Stimulated activated CD4-positive, alpha-beta T cell treated with anti-CD3 and anti-CD28 coated beads, Interleukin-2, amount 100 ng/mL, for 4 hours (primary cell): ENCODE measurements around the gene CPT1A.
A peak's percentile ranks its signal among the peaks of the same experiment; 100 is the strongest.
"Not testable (repeated sequence)": the region's sequence is repeated elsewhere in the genome, so short reads cannot be mapped to it uniquely, and the experiment has no call there.

Source experiments
- DNase-seq: peaks from one replicate; pipeline ENCODE4 v3.0.0-alpha.2; 2020; ENCODE audit warnings: low read depth

The CPT1A gene

GRCh38 chr11:68841718-68842426 lies at the start of gene CPT1A:
CPT1A (minus strand) TSS chr11:68841916; CDS start chr11:68815474, 26,442 bp downstream.
- peak; percentile 56 for DNase-seq

- no peak for DNase-seq
Observed at GRCh38 chr11:68890490-68891231, 48.9 kb upstream of the CPT1A start.

DNA sequence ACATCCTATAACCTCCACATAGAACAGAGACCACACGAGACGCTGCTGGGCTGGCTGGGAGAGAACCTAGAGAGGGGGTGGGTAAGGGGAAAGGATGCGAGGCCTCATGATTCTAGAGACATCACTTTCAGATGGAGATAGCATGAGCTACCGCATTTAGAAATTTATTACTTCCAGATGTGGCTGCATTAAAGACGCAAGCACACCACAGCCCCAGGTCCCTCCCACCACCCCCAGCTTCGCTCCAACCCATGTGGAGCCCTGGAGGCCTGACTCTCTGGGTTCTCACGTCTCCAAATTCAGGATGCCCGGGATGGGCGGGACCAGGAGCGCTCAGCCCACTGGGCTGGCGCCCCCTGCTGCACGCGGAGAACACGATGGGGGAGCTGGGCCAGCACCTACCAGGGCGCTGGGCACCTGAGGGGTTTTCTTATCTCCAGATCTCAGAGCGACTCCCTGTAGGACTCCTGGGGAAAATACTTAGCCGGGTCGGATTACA lies 48.3 kb upstream of the CPT1A start:
- no peak for DNase-seq

- not testable (repeated sequence) for DNase-seq
Observed at GRCh38 chr11:68884827-68885226, 43.1 kb upstream of the CPT1A start.

DNA sequence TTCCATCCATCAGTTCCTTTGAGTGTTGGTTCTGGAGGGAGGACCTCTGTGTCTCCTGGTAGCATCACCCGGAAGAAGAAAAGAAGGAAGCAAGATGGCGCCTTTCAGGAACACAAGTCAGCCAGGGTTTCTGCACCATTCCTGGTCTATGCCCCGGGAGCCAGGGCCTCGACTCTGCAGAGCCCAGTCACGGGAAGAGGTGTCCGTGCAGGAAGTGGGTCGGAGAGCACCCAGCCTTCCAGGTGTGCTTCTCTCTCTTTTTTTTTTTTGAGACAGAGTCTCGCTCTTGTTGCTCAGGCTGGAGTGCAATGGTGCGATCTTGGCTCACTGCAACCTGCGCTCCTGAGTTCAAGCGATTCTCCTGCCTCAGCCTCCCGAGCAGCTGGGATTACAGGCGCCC lies 40.7 kb upstream of the CPT1A start:
- no peak for DNase-seq

- DNase-seq: no peak
Observed at GRCh38 chr11:68881320-68881719, 39.6 kb upstream of the CPT1A start.

GRCh38 chr11:68880851-68881250 lies 39.1 kb upstream of the CPT1A start:
- no peak for DNase-seq

- DNase-seq: no peak
Observed at GRCh38 chr11:68878022-68878421, 36.3 kb upstream of the CPT1A start.

DNA sequence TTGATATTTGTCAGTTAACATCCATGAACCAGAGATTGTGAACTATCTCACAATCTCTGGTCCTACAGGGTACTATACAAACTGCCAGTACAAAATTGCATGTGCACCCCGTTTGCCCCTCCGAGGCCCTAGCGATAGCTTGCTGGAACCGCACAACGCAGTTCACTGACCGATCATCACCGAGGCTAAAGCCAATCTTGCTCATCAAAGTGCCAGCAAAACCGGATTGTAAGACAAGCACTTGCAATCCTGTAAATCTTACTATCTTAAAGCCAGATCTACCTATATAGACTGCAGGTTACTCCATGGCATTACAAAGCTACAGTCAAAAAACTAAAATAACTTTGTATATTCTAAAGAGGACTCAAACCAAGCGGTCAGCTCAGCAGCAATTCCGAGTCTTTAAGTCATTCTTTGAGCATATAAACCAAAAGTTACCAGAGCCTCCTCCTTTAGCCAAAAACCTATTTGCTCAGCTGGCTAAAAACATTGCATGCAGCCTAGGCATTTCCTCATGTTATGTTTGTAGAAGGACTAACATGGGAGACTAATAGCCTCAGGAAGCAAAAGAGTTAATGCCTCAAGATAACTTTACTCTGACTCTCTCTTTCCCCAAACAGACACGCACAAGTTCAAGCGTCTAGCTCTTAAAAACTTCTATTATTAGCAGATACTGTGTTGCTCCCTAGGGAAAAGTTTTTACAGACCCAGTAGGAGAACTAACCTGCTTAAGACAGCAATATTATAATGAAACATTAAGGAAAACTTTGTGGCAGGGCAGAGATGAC lies 30.7 kb upstream of the CPT1A start:
- no peak for DNase-seq

DNA sequence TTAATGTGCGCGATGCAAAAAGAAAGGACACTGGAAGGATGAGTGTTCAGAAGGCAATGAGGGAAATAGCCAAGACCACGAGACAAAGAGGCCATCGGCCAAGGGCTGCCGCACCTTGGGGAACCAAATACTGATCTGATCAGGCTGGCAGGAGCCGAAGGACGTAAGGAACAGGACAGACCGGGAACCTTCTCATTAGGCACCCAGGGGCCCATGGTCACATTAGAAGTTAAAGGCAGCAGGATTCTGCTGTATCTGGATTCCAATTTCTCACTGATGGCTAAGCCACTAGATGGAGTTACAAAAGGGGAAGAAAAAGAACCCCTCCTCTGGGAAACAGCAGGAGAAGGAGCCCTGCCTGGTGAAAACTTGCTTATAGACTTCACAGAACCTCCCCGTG lies 28.8 kb upstream of the CPT1A start:
- no peak for DNase-seq

DNA sequence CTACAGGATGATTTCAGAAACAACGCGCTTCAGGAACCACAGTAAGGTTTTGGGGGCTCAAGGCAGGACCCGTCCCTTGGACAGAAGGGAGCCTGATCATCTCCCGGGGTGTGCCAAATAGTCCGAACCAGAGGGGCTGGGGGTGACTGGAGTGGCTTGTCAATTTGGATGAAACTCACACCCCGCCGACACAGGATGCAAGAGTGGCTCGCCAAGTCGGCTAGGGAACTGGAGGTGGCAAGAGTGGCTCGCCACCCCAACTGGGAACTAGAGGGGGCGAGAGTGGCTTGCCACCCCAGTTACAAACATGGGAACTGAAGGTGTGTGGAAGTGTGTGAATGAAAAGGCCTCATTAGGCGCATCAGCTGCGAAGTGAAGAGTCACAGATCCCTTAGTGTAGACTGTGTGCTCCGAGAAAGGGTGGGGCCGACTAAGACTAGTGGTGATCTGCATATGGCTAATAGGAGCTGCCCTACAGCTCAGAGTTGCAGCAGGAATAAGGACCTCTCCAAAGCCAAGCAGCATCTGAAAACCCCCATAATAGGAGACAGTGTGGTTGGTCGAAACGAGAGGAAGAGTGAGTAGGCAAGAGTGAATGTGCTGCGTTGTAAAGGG lies 26.6 kb upstream of the CPT1A start:
- no peak for DNase-seq

DNA sequence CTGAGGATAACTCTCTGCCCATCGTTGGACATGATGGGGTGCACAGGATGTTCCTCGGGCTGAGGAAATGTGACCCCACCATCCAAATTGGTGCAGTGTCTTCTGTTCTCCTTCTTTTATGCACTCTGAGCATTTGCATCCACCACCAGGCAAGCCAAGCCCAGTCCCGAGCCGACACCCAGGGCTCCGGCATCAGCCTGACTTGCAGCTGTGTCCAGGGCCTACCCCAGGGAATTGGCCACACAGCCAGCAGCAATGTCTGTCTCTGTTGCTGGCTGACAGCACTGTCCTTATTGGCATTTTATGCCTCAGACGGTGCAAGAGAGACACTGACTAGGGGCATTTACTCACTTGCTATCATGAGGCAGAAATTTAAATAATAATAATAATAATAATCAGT lies 25.4 kb upstream of the CPT1A start:
- DNase-seq: no peak

DNA sequence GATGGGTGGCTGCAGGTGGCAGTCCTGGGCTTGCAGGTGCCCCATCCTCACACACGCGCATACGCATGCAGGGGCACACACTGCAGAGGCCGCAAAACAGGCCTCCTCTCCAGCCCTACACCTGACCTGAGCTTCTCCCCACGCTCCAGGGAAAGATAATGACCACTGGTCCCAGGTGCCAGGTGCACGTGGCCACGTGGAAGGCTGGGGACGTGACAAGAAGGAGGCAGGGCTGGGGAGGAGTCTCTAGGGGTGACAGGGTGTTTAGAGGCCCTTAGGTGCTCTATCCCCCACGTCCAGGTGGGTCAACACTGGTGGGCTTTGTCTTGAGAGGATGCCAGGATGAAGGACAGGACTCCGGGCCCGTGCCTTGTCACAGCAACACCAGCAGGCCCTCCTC lies 23.5 kb upstream of the CPT1A start:
- no peak for DNase-seq

- no peak for DNase-seq
Observed at GRCh38 chr11:68863553-68864265, 22.0 kb upstream of the CPT1A start.

GRCh38 chr11:68862421-68862820 lies 20.7 kb upstream of the CPT1A start:
- no peak for DNase-seq

GRCh38 chr11:68859123-68859522 lies 17.4 kb upstream of the CPT1A start:
- DNase-seq: no peak

GRCh38 chr11:68857037-68857586 lies 15.4 kb upstream of the CPT1A start:
- no peak for DNase-seq

DNA sequence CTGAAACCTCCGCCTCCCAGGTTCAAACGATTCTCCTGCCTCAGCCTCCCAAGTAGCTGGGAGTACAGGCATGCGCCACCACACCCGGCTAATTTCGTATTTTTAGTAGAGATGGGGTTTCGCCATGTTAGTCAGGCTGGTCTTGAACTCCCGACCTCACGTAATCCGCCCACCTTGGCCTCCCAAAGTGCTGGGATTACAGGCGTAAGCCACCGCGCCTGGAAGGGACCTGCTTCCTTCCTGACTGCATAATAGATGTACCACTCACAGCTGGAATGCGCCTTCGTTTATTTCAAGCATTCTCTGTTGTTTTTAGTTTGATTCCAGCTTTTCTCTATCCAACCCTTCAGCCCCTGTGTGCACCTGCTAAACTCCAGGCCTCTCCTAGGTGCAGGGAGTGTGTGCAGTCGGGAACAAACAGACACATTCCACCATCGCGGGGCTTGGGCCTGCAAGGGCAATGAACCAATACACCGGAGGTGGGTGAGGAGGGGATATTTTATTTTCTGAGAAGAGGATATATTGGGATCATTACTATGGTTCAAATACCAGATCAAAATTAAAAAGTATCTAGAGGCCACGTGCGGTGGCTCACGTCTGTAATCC lies 14.8 kb upstream of the CPT1A start:
- not testable (repeated sequence) for DNase-seq

DNA sequence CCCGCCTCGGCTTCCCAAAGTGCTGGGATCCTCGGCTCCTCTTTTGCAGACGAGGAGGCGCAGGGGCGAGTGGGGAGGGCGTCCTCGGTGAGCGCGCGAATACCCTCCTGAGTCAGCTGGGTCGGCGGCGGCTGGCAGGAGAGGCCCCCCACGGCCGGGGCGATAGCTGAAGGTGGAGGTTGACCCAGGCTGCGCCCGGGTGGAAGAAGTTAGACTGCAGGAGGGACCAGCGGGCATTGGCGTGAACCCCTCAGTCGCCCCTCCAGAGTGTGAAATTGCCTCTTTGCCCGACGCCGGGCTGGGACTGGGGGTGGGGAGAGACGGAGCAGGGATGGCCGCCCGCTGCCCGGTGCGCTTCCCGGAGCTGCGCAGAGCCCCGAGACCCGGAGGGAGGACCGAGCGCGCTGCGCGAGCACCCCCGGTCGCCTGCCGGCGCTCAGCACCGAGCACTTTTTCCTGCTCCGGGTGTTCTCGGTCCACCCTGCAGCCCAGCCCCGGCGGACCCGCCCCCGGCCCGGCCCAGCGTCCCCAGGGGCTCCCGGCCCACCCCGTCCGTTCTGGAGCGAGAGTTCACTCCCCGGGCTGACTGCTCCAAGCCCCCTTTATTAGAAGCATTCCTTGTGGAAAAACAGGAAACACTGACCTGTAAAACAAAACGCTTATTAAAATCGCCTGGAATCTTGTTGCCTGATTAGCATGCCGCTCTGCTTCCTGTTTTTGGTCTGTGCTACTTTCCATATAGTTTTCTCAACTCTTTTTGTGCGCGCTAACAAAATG lies 13.7 kb upstream of the CPT1A start:
- DNase-seq: no peak
